Measurements from ENCODE around the gene GRID2.

DNA sequence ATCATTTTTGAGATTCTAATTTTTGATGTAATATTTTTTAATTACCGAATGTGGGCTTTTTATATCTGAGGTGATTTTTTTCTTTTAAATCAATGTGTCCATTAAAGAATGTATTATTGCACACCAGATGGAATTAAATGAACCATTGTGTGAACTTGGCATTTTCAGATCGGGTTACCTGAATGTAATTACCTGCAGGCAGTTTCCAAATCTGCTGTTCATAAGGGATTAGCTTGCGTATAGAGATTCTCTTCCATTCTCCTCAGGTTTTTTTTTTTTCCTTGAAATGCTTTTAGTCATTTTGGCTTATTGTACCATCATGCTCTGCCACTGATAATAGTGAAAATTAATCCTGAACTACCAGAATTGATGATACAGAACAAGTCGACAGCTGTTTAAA, 1013.3 kb downstream of the GRID2 start:
- TF ChIP-seq, protein P1, sequence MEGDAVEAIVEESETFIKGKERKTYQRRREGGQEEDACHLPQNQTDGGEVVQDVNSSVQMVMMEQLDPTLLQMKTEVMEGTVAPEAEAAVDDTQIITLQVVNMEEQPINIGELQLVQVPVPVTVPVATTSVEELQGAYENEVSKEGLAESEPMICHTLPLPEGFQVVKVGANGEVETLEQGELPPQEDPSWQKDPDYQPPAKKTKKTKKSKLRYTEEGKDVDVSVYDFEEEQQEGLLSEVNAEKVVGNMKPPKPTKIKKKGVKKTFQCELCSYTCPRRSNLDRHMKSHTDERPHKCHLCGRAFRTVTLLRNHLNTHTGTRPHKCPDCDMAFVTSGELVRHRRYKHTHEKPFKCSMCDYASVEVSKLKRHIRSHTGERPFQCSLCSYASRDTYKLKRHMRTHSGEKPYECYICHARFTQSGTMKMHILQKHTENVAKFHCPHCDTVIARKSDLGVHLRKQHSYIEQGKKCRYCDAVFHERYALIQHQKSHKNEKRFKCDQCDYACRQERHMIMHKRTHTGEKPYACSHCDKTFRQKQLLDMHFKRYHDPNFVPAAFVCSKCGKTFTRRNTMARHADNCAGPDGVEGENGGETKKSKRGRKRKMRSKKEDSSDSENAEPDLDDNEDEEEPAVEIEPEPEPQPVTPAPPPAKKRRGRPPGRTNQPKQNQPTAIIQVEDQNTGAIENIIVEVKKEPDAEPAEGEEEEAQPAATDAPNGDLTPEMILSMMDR (IDR thresholded peaks at IDR 0.05): no peak
- no peak for TF ChIP-seq POLR2A (IDR thresholded peaks at IDR 0.05)
